ENCODE measurements around the gene IER5.

IER5 gene

DNA sequence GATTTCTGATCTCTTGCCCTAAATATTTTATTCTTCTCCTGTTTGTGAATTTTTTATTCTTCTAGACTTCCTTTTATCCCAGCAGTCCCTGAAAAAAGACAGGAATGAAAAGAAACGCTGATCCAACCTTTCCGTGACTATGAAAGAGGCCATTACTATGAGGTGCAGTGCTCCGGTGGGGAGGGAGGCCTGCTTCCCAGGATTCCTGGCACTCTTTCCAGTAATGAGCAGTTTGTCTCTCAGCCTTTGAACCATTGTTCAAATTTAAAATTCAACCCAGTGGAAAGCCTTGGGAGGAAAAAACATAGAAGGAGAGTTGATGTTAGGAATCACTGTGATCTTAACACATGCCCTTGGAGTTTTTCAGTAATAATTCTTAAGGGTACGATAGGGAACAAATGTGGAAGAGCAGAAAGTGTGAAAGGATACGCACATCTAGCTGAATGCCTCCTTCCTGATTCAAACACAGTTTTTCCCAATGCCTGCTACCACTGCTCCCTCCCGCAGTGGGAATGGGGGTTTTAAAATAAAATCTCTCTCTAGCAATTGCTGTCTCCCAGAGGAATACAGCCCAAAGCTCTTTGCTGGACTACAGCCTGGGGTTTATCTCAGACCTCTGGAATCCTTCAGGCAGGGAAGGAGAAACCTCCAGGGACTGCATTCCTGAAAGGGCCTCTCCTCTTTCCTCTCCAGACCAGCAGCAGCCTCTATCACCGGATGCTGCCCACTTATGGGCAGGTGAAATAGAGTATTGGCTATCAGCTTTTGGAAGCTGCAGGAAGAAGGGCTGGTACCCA is 6.1 kb downstream of the IER5 start (continued):
- TF ChIP-seq ZNF521 (tag by site-specific recombination; IDR thresholded peaks at IDR 0.05): no peak
- TF ChIP-seq GLI4 (tag by site-specific recombination; IDR thresholded peaks at IDR 0.05): no peak
- no peak for TF ChIP-seq ZFP41 (tag by site-specific recombination; IDR thresholded peaks at IDR 0.05; ENCODE audit: borderline replicate concordance)
- no peak for TF ChIP-seq ZNF10 (tag by site-specific recombination; IDR thresholded peaks at IDR 0.05)
- TF ChIP-seq ZNF184 (tag by site-specific recombination; IDR thresholded peaks at IDR 0.05): 0 out of 2 replicates have a peak, but pooled peaks have one; percentile 26
- TF ChIP-seq ZNF292 (tag by site-specific recombination; IDR thresholded peaks at IDR 0.05; ENCODE audit: borderline replicate concordance, low read depth): no peak
- TF ChIP-seq ZNF791 (tag by site-specific recombination; IDR thresholded peaks at IDR 0.05): no peak
- TF ChIP-seq, protein P1, sequence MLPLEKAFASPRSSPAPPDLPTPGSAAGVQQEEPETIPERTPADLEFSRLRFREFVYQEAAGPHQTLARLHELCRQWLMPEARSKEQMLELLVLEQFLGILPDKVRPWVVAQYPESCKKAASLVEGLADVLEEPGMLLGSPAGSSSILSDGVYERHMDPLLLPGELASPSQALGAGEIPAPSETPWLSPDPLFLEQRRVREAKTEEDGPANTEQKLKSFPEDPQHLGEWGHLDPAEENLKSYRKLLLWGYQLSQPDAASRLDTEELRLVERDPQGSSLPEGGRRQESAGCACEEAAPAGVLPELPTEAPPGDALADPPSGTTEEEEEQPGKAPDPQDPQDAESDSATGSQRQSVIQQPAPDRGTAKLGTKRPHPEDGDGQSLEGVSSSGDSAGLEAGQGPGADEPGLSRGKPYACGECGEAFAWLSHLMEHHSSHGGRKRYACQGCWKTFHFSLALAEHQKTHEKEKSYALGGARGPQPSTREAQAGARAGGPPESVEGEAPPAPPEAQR (tag by site-specific recombination; IDR thresholded peaks at IDR 0.05): no peak
- TF ChIP-seq ZNF747 (tag by site-specific recombination; IDR thresholded peaks at IDR 0.05): no peak
- TF ChIP-seq IKZF3 (tag by site-specific recombination; IDR thresholded peaks at IDR 0.05): peak; percentile 50; the same call in 1 of the 2 replicates
- no peak for TF ChIP-seq ZNF624 (tag by site-specific recombination; IDR thresholded peaks at IDR 0.05)
- TF ChIP-seq, protein P2, sequence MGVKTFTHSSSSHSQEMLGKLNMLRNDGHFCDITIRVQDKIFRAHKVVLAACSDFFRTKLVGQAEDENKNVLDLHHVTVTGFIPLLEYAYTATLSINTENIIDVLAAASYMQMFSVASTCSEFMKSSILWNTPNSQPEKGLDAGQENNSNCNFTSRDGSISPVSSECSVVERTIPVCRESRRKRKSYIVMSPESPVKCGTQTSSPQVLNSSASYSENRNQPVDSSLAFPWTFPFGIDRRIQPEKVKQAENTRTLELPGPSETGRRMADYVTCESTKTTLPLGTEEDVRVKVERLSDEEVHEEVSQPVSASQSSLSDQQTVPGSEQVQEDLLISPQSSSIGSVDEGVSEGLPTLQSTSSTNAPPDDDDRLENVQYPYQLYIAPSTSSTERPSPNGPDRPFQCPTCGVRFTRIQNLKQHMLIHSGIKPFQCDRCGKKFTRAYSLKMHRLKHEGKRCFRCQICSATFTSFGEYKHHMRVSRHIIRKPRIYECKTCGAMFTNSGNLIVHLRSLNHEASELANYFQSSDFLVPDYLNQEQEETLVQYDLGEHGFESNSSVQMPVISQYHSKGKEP (tag by site-specific recombination; IDR thresholded peaks at IDR 0.05): no peak
- no peak for TF ChIP-seq ZNF785 (tag by site-specific recombination; IDR thresholded peaks at IDR 0.05)
- 0 out of 2 replicates have a peak, but pooled peaks have one; percentile 67 for TF ChIP-seq ZNF37A (tag by site-specific recombination; IDR thresholded peaks at IDR 0.05)
- TF ChIP-seq ZNF132 (tag by site-specific recombination; IDR thresholded peaks at IDR 0.05; ENCODE audit: borderline replicate concordance): no peak
- TF ChIP-seq ZNF266 (tag by site-specific recombination; IDR thresholded peaks at IDR 0.05; ENCODE audit: low read depth): no peak
- no peak for TF ChIP-seq ZNF660 (tag by site-specific recombination; IDR thresholded peaks at IDR 0.05)
- TF ChIP-seq, protein P3, sequence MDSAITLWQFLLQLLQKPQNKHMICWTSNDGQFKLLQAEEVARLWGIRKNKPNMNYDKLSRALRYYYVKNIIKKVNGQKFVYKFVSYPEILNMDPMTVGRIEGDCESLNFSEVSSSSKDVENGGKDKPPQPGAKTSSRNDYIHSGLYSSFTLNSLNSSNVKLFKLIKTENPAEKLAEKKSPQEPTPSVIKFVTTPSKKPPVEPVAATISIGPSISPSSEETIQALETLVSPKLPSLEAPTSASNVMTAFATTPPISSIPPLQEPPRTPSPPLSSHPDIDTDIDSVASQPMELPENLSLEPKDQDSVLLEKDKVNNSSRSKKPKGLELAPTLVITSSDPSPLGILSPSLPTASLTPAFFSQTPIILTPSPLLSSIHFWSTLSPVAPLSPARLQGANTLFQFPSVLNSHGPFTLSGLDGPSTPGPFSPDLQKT (IDR thresholded peaks at IDR 0.05; ENCODE audit: borderline replicate concordance, low read depth, low read length): peak; percentile 65; the same call in 1 of the 2 replicates
- TF ChIP-seq, protein P4, sequence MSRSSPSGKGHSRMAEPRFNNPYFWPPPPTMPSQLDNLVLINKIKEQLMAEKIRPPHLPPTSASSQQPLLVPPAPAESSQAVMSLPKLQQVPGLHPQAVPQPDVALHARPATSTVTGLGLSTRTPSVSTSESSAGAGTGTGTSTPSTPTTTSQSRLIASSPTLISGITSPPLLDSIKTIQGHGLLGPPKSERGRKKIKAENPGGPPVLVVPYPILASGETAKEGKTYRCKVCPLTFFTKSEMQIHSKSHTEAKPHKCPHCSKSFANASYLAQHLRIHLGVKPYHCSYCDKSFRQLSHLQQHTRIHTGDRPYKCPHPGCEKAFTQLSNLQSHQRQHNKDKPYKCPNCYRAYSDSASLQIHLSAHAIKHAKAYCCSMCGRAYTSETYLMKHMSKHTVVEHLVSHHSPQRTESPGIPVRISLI (tag by site-specific recombination; IDR thresholded peaks at IDR 0.05): no peak
- TF ChIP-seq ZNF133 (tag by site-specific recombination; IDR thresholded peaks at IDR 0.05): no peak
- no peak for TF ChIP-seq ZNF596 (tag by site-specific recombination; IDR thresholded peaks at IDR 0.05)
- TF ChIP-seq, protein P5, sequence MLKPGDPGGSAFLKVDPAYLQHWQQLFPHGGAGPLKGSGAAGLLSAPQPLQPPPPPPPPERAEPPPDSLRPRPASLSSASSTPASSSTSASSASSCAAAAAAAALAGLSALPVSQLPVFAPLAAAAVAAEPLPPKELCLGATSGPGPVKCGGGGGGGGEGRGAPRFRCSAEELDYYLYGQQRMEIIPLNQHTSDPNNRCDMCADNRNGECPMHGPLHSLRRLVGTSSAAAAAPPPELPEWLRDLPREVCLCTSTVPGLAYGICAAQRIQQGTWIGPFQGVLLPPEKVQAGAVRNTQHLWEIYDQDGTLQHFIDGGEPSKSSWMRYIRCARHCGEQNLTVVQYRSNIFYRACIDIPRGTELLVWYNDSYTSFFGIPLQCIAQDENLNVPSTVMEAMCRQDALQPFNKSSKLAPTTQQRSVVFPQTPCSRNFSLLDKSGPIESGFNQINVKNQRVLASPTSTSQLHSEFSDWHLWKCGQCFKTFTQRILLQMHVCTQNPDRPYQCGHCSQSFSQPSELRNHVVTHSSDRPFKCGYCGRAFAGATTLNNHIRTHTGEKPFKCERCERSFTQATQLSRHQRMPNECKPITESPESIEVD (tag by site-specific recombination; IDR thresholded peaks at IDR 0.05): peak; percentile 94
- TF ChIP-seq, protein P6, sequence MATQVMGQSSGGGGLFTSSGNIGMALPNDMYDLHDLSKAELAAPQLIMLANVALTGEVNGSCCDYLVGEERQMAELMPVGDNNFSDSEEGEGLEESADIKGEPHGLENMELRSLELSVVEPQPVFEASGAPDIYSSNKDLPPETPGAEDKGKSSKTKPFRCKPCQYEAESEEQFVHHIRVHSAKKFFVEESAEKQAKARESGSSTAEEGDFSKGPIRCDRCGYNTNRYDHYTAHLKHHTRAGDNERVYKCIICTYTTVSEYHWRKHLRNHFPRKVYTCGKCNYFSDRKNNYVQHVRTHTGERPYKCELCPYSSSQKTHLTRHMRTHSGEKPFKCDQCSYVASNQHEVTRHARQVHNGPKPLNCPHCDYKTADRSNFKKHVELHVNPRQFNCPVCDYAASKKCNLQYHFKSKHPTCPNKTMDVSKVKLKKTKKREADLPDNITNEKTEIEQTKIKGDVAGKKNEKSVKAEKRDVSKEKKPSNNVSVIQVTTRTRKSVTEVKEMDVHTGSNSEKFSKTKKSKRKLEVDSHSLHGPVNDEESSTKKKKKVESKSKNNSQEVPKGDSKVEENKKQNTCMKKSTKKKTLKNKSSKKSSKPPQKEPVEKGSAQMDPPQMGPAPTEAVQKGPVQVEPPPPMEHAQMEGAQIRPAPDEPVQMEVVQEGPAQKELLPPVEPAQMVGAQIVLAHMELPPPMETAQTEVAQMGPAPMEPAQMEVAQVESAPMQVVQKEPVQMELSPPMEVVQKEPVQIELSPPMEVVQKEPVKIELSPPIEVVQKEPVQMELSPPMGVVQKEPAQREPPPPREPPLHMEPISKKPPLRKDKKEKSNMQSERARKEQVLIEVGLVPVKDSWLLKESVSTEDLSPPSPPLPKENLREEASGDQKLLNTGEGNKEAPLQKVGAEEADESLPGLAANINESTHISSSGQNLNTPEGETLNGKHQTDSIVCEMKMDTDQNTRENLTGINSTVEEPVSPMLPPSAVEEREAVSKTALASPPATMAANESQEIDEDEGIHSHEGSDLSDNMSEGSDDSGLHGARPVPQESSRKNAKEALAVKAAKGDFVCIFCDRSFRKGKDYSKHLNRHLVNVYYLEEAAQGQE (tag by site-specific recombination; IDR thresholded peaks at IDR 0.05): 0 out of 2 replicates have a peak, but pooled peaks have one; percentile 37
- TF ChIP-seq HOXD13 (CRISPR knock-in tag; IDR thresholded peaks at IDR 0.05; ENCODE audit: borderline replicate concordance): no peak
- no peak for TF ChIP-seq ZBTB1 (tag by site-specific recombination; IDR thresholded peaks at IDR 0.05)
- TF ChIP-seq WT1 (tag by site-specific recombination; IDR thresholded peaks at IDR 0.05): peak; percentile 60; the same call in 1 of the 2 replicates
- TF ChIP-seq ZNF248 (tag by site-specific recombination; IDR thresholded peaks at IDR 0.05): no peak
- no peak for TF ChIP-seq ZNF2 (tag by site-specific recombination; IDR thresholded peaks at IDR 0.05)
- no peak for TF ChIP-seq ZNF155 (tag by site-specific recombination; IDR thresholded peaks at IDR 0.05)
- TF ChIP-seq ZNF558 (tag by site-specific recombination; IDR thresholded peaks at IDR 0.05): no peak

Data from HEK293 (cell line).